B cell (primary cell): ENCODE data around the gene SRP14. TPM values are rescaled to one million over a fixed set of nuclear protein-coding genes. Genes with fewer than 3 reads are reported as not detected.
A peak's percentile ranks its signal among the peaks of the same experiment; 100 is the strongest.

Experiments
- ATAC-seq: fragments of 200-7000 bp; cut with Tn5 transposase; one replicate; pipeline ENCODE4 v1.10.0; 2021; ENCODE audit warnings: low read depth, mild to moderate bottlenecking, moderate number of reproducible peaks, moderate library complexity
- CTCF ChIA-PET: fragments of 350-600 bp; sonication (Branson Sonifier 250); formaldehyde crosslinking; loops from one replicate; lab custom pipeline; 2021; ENCODE audit warnings: antibody characterized with exemption, inconsistent platforms; lab: Charles Lee
- POLR2A ChIA-PET: fragments of 350-600 bp; sonication (Branson Sonifier 250); formaldehyde crosslinking; loops from one replicate; lab custom pipeline; 2021; ENCODE audit warnings: antibody characterized with exemption; lab: Charles Lee
- DNase-seq: peaks from one replicate; pipeline ENCODE4 v3.0.0; 2013
- H2AFZ ChIP-seq: 2 replicates; pipeline ENCODE4 v1.6.1; 2012; ENCODE audit warnings: mild to moderate bottlenecking, low read depth, low read length; ENCODE audit not compliant: insufficient read depth, poor library complexity, severe bottlenecking
- H3K27ac ChIP-seq, 2 donors: 1 replicate in 1 of 2; 2 replicates in 1 of 2; pipeline ENCODE4 v1.5.1; 2012 to 2013; ENCODE audit warnings: low read length in 2 of 2, mild to moderate bottlenecking in 2 of 2, moderate library complexity in 1 of 2
- H3K27me3 ChIP-seq, 4 experiments: fragments of 200-600 bp in 1 of 4; sonication (generic) in 1 of 4; replicated peaks in 1 of 4; 1 replicate in 2 of 4; 2 replicates in 2 of 4; pipeline versions ENCODE4 v1.6.1 to v1.7.0; 2013 to 2016; ENCODE audit warnings: low read length in 3 of 4, mild to moderate bottlenecking in 2 of 4, mixed read lengths in 1 of 4, moderate library complexity in 1 of 4; ENCODE audit not compliant: insufficient read depth in 4 of 4, control insufficient read depth in 3 of 4; ENCODE audit errors: control extremely low read depth in 1 of 4
- H3K36me3 ChIP-seq, 2 experiments: replicated peaks in 1 of 2; 1 replicate in 1 of 2; 2 replicates in 1 of 2; pipeline versions ENCODE4 v1.6.1 to v1.7.1; 2013; ENCODE audit warnings: low read length in 1 of 2; ENCODE audit not compliant: insufficient read depth in 2 of 2, control insufficient read depth in 1 of 2; ENCODE audit errors: control extremely low read depth in 1 of 2, extremely low read depth in 1 of 2
- H3K4me1 ChIP-seq, 2 donors: fragments of 200-600 bp in 1 of 2; sonication (generic) in 1 of 2; 1 replicate in 1 of 2; 2 replicates in 1 of 2; pipeline versions ENCODE4 v1.5.1 to v1.6.1; 2013 to 2017; ENCODE audit warnings: low read length in 2 of 2; ENCODE audit not compliant: control insufficient read depth in 2 of 2, insufficient read depth in 2 of 2
- H3K4me2 ChIP-seq: replicated peaks from 2 replicates; pipeline ENCODE3; 2012; ENCODE audit warnings: mild to moderate bottlenecking, low read depth, low read length; ENCODE audit not compliant: poor library complexity, severe bottlenecking
- H3K4me3 ChIP-seq, 5 experiments: fragments of 200-600 bp in 1 of 5; sonication (generic) in 1 of 5; 1 replicate in 3 of 5; 2 replicates in 2 of 5; pipeline versions ENCODE4 v1.5.1 to v1.7.0; 2011 to 2016; ENCODE audit warnings: low read length in 4 of 5, mild to moderate bottlenecking in 4 of 5, low read depth in 2 of 5, control low read depth in 1 of 5, moderate library complexity in 1 of 5; ENCODE audit not compliant: insufficient read depth in 1 of 5; ENCODE audit errors: control extremely low read depth in 1 of 5, extremely low read depth in 1 of 5
- H3K79me2 ChIP-seq: fragments of 200-600 bp; sonication (generic); one replicate; pipeline ENCODE4 v1.6.0; 2016; ENCODE audit warnings: low read length; ENCODE audit not compliant: control insufficient read depth, insufficient read depth
- H3K9ac ChIP-seq: fragments of 200-600 bp; sonication (generic); 2 replicates; pipeline ENCODE4 v1.6.1; 2017; ENCODE audit warnings: mild to moderate bottlenecking, low read length, moderate library complexity
- H3K9me3 ChIP-seq, 3 donors: one replicate each; pipeline versions ENCODE4 v1.6.1 to v1.7.1; 2013; ENCODE audit warnings: low read length in 2 of 3; ENCODE audit not compliant: control insufficient read depth in 2 of 3, insufficient read depth in 1 of 3; ENCODE audit errors: control extremely low read depth in 1 of 3
- H4K20me1 ChIP-seq: 2 replicates; pipeline ENCODE4 v1.6.0; 2012; ENCODE audit warnings: mild to moderate bottlenecking, low read length; ENCODE audit not compliant: insufficient read depth, control insufficient read depth, poor library complexity, severe bottlenecking
- H3K27ac Mint-ChIP-seq: one replicate; pipeline ENCODE4 v1.8.0; 2021; ENCODE audit warnings: mixed read lengths
- H3K27me3 Mint-ChIP-seq: one replicate; pipeline ENCODE4 v1.8.0; 2021; ENCODE audit warnings: mixed read lengths
- H3K4me1 Mint-ChIP-seq: one replicate; pipeline ENCODE4 v1.8.0; 2021; ENCODE audit warnings: mixed read lengths
- H3K4me3 Mint-ChIP-seq: one replicate; pipeline ENCODE4 v1.8.0; 2021; ENCODE audit warnings: mixed read lengths
- H3K9me3 Mint-ChIP-seq: one replicate; pipeline ENCODE4 v1.8.0; 2022; ENCODE audit warnings: mixed read lengths; ENCODE audit not compliant: insufficient read depth
- EZH2 ChIP-seq: IDR thresholded peaks from 2 replicates; pipeline ENCODE4 v1.6.1; 2012; ENCODE audit warnings: borderline replicate concordance, low read depth, mild to moderate bottlenecking, moderate library complexity, low read length; ENCODE audit not compliant: insufficient read depth, poor library complexity, severe bottlenecking
- WGBS: methylation state at CpG from one replicate; pipeline ENCODE4 v1.1.5; 2013; ENCODE audit warnings: missing lambda C conversion rate; ENCODE audit not compliant: insufficient coverage; 5-methylcytosine and 5-hydroxymethylcytosine counted together
- intact Hi-C: fragments of 100-400 bp; cut with micrococcal nuclease; formaldehyde crosslinking; loops from one replicate; pipeline ENCODE4 v1.10.0; 2022
- polyA plus RNA-seq: library from polyadenylated mRNA; depleted of rRNA; stranded (reverse); fragments of >200 nt; gene quantifications from 2 replicates; pipeline ENCODE4 v1.2.3, GENCODE V29; 2012
- total RNA-seq, 2 donors: library from RNA; stranded (reverse); fragments of 120-200 nt in 1 of 2; gene quantifications; 1 replicate in 1 of 2; 2 replicates in 1 of 2; pipeline versions ENCODE4 v1.2.3 to v1.2.4, GENCODE V29; 2013 to 2022
- TF ChIP-seq, protein P1 (sequence below): fragments of 200-600 bp; IDR thresholded peaks from one replicate; pipeline ENCODE4 v1.8.0; 2022; ENCODE audit warnings: antibody characterized with exemption, mild to moderate bottlenecking

Gene SRP14
- total and polyA plus RNA-seq, 2 donors (not counting 1 experiment from before 2014, with no cell fraction given) = 120 to 131 TPM

DNA sequence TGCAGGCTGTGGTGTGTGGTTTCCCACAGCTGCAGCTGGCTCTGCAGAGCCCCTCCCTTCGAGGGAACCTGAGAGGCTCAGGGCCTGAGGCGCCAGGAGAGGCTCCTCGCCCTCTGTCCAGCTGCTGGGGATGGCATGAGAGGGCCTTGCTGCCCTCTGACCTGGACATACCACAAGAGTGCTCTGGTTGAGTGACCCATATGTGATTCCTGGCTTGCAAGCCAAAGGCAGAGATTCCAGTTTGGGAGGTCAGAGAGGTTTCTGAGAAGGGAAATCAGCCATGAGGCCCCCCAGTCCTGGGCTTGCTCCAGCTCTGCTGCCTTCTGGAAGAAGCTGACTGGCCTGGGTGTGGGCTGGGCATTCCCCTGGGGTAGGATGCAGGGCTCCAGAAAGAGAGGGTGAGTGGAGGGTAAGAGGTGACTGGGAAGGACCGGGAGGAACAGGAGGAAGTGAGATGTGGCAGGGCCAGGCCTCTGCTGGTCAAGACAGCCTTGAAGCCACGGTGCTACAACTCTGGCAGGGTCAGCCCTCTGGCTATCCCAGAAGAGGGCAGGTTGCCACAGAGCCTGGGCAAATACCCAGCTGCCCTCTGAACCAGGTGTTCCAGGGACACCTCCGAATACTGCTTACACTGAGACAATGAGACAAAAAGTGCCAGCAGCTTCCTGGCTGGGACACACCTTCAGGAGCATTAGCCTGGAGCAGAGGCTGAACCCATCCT is 16.0 kb upstream of the SRP14 start:
- ATAC-seq (peak; percentile 77), DNase-seq (peak; percentile 68)
- peaks cover 42 to 52% of the 10 kb centered on the region in 2 donors for H3K4me1 ChIP-seq
- H3K27me3 ChIP-seq = no peaks in the 10 kb centered on the region
- H3K36me3 ChIP-seq = no peaks in the 10 kb centered on the region
- H2AFZ ChIP-seq = peak overlapping the region; percentile 26
- ChIA-PET CTCF (interaction anchor here (0.6 to 5.6 kb wide), 14 partner anchors 8 to 224 kb away, joined by 3 to 92 read pairs (median 4); partner anchors contain the start of gene BMF), POLR2A (interaction anchor here (0.6 to 5.3 kb wide), 8 partner anchors 8 to 52 kb away, joined by 3 to 67 read pairs (median 4); partner anchors contain the start of genes BMF and SRP14)
- Mint-ChIP-seq H3K27me3 (no peaks in the 10 kb centered on the region), H3K4me1 (peaks cover 61% of the 10 kb centered on the region), H3K9me3 (no peaks in the 10 kb centered on the region), H3K4me3 (peak overlapping the region; percentile 60), H3K27ac (peak overlapping the region; percentile 94)
- no peak overlapping the region for H3K4me3 ChIP-seq
- no peak for TF ChIP-seq EZH2
- TF ChIP-seq, protein P1, sequence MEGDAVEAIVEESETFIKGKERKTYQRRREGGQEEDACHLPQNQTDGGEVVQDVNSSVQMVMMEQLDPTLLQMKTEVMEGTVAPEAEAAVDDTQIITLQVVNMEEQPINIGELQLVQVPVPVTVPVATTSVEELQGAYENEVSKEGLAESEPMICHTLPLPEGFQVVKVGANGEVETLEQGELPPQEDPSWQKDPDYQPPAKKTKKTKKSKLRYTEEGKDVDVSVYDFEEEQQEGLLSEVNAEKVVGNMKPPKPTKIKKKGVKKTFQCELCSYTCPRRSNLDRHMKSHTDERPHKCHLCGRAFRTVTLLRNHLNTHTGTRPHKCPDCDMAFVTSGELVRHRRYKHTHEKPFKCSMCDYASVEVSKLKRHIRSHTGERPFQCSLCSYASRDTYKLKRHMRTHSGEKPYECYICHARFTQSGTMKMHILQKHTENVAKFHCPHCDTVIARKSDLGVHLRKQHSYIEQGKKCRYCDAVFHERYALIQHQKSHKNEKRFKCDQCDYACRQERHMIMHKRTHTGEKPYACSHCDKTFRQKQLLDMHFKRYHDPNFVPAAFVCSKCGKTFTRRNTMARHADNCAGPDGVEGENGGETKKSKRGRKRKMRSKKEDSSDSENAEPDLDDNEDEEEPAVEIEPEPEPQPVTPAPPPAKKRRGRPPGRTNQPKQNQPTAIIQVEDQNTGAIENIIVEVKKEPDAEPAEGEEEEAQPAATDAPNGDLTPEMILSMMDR = no peak
- H3K27ac ChIP-seq = peak overlapping the region; percentile 43 to 53
- H3K4me2 ChIP-seq = peak overlapping the region; percentile 67
- peaks cover 0 to 3% (median 0%) of the 10 kb centered on the region in 3 donors for H3K9me3 ChIP-seq
- intact Hi-C loops = loop anchor here (1.0 kb wide), 1 partner anchor 9 kb away; no protein-coding TSS in a partner anchor
- H3K9ac ChIP-seq = peak overlapping the region; percentile 17
- H3K79me2 ChIP-seq = peaks cover 9% of the 10 kb centered on the region
- H4K20me1 ChIP-seq = no peaks in the 10 kb centered on the region
- 12% methylated on average over 6 of the region's 6 CpGs for WGBS

DNA sequence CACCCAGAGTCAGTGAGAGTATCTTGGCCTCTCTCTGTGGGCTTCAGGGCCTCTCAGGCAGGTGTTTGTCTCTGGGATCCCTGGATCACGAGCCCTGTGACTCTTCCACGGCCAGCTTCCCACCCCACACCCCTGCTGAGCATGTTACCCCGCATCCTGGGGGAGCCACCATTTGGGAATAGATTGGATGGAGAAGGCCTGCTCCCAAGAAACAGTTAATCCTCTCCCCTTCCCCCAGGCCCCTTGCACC is 15.5 kb upstream of the SRP14 start:
- intact Hi-C loops = loop anchor here (1.0 kb wide), 1 partner anchor 10 kb away; no protein-coding TSS in a partner anchor
- Histone ChIP-seq H2AFZ (no peak overlapping the region), H3K9me3 (peaks cover 0 to 3% (median 0%) of the 10 kb centered on the region in 3 donors), H3K27ac (peak overlapping the region; percentile 43 to 53), H4K20me1 (no peaks in the 10 kb centered on the region), H3K4me1 (peaks cover 46 to 56% of the 10 kb centered on the region in 2 donors), H3K79me2 (peaks cover 12% of the 10 kb centered on the region), H3K27me3 (no peaks in the 10 kb centered on the region), H3K9ac (peak overlapping the region; percentile 17), H3K4me3 (no peak overlapping the region), H3K36me3 (no peaks in the 10 kb centered on the region), H3K4me2 (peak overlapping the region; percentile 67)
- H3K4me3 Mint-ChIP-seq = peak overlapping the region; percentile 60
- ATAC-seq = peak; percentile 51
- no peak for DNase-seq
- H3K9me3 Mint-ChIP-seq = no peaks in the 10 kb centered on the region
- CTCF ChIA-PET = interaction anchor here (0.6 to 5.6 kb wide), 13 partner anchors 9 to 225 kb away, joined by 3 to 92 read pairs (median 4); partner anchors contain the start of gene BMF
- no peaks in the 10 kb centered on the region for H3K27me3 Mint-ChIP-seq
- H3K4me1 Mint-ChIP-seq = peaks cover 66% of the 10 kb centered on the region
- peak overlapping the region; percentile 94 for H3K27ac Mint-ChIP-seq
- POLR2A ChIA-PET = interaction anchor here (0.6 to 5.3 kb wide), 11 partner anchors 8 to 53 kb away, joined by 3 to 67 read pairs (median 4); partner anchors contain the start of genes BMF and SRP14
- TF ChIP-seq, protein P1 = no peak
- no peak for TF ChIP-seq EZH2
- WGBS = 0% methylated on average over 1 of the region's 3 CpGs
